ENCODE measurements around the gene TSR3. TPM values are rescaled to one million over a fixed set of nuclear protein-coding genes. Genes with fewer than 3 reads are reported as not detected.

Gene TSR3
- total and polyA plus RNA-seq, 9 donors, result 6.3 to 74.6 (median 40.7) TPM

DNA sequence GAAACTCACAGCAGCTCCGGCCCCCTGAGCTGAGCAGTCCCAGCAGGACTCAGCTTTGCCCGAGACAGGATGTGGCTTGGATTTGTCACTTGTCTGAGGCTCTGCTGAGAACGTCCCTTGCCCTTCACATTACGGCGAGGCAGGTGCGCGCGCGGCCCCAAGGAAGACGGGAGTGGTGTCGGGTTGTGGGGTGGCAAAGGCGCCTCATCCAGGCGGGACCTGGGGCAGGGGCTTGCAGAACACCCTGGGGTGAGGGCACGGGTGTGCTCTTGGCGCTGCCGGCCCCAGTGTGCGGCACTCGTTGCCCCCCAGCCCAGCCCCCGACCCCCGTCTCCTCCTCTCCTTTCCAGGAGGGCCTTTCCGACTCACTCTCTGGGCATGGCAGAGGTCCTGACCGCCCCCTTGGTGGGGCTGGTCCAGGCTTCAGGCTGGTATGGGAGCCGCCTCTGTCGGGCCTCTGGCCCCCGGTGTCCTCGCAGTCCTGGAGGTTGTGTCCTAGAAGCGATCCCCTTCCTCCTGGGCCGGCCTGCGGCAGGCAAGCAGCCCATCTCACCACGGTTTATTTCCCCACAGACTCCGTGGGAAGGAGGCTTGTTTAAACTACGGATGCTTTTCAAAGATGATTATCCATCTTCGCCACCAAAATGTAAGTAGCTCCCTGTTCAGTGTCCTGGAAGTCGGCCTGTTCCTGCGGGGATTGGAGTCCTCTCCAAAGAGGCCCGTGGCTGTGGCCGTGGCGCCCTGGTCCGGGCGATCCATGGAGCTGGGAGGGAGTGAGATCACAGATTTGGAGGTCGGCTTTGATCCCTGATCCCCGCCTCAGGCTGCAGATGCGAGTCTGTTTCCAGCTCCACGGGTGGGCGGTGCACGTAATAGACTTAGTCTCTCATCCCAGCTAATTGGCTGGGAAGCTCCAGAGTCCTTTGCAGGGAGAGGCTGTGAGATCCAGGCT, 36.3 kb downstream of the TSR3 start:
- DNase-seq, result no peak
- H3K27ac ChIP-seq, result no peak overlapping the region
- no peaks in the 10 kb centered on the region for H3K27me3 ChIP-seq
- no peak overlapping the region for H3K4me3 ChIP-seq
- H3K36me3 ChIP-seq, result no peaks in the 10 kb centered on the region
- 78 to 83% (median 79%) methylated on average over 39 to 46 of the region's 46 CpGs for WGBS, 3 donors
- peaks cover 27% of the 10 kb centered on the region for H3K4me1 ChIP-seq (ENCODE audit: insufficient read depth)
- TF ChIP-seq POLR2A (IDR thresholded peaks at IDR 0.05), result no peak
- TF ChIP-seq, protein P1, sequence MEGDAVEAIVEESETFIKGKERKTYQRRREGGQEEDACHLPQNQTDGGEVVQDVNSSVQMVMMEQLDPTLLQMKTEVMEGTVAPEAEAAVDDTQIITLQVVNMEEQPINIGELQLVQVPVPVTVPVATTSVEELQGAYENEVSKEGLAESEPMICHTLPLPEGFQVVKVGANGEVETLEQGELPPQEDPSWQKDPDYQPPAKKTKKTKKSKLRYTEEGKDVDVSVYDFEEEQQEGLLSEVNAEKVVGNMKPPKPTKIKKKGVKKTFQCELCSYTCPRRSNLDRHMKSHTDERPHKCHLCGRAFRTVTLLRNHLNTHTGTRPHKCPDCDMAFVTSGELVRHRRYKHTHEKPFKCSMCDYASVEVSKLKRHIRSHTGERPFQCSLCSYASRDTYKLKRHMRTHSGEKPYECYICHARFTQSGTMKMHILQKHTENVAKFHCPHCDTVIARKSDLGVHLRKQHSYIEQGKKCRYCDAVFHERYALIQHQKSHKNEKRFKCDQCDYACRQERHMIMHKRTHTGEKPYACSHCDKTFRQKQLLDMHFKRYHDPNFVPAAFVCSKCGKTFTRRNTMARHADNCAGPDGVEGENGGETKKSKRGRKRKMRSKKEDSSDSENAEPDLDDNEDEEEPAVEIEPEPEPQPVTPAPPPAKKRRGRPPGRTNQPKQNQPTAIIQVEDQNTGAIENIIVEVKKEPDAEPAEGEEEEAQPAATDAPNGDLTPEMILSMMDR (IDR thresholded peaks at IDR 0.05), result no peak
- TF ChIP-seq EP300 (IDR thresholded peaks at IDR 0.05), result no peak
- intact Hi-C loops (cut with DNase I), result no loop called here
- H3K9me3 ChIP-seq, result no peaks in the 10 kb centered on the region

DNA sequence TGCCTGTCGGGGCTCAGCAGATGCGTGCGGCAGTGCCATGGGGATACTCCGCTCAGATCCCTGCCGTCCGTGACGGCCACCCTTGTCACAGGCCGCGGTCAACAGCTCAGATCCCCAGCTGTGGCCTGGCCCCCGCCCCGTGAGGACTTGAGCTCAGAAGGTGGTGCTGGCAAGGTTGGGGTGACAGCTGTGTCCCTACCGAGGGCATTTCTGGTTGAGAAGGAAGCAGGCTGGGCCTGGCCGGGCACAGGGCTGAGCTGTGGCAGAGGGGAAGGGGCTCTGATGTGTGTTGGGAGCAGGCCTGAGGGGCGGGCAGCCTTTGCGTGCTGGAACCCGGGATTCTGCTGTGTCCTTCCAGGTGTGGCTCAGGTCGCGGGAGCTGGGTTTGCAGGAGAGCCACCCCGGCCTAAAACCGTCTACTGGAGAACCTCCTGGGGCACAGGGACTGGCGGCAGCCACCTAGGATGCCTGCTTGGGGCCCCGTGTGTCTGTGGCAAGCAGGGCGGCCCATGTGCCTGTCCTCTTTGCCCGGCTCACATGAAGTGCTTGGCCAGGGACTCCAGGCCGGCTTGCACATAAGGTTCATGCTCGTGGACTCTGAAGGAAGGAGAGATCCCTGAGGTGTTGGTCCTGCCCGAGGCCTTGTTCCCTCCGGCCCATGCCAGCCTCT, 37.1 kb downstream of the TSR3 start:
- Histone ChIP-seq H3K4me3 (no peak overlapping the region), H3K27me3 (no peaks in the 10 kb centered on the region), H3K27ac (no peak overlapping the region), H3K36me3 (no peaks in the 10 kb centered on the region), H3K9me3 (no peaks in the 10 kb centered on the region), H3K4me1 (ENCODE audit: insufficient read depth) (peaks cover 27% of the 10 kb centered on the region)
- DNase-seq, result no peak
- no peak for TF ChIP-seq POLR2A (IDR thresholded peaks at IDR 0.05)
- TF ChIP-seq, protein P1 (IDR thresholded peaks at IDR 0.05), result no peak
- no peak for TF ChIP-seq EP300 (IDR thresholded peaks at IDR 0.05)
- intact Hi-C loops (cut with DNase I), result no loop called here
- WGBS, 3 donors, result 77 to 81% (median 80%) methylated on average over 28 of the region's 28 CpGs

GRCh38 chr16:1313721-1314369, 37.8 kb downstream of the TSR3 start:
- Histone ChIP-seq H3K36me3 (no peaks in the 10 kb centered on the region), H3K4me1 (ENCODE audit: insufficient read depth) (peaks cover 27% of the 10 kb centered on the region), H3K27ac (no peak overlapping the region), H3K27me3 (no peaks in the 10 kb centered on the region), H3K9me3 (no peaks in the 10 kb centered on the region), H3K4me3 (no peak overlapping the region)
- 79 to 89% (median 82%) methylated on average over 27 to 38 of the region's 38 CpGs for WGBS, 3 donors
- intact Hi-C loops (cut with DNase I), result no loop called here
- no peak for DNase-seq
- no peak for TF ChIP-seq POLR2A (IDR thresholded peaks at IDR 0.05)
- no peak for TF ChIP-seq EP300 (IDR thresholded peaks at IDR 0.05)
- TF ChIP-seq, protein P1 (IDR thresholded peaks at IDR 0.05), result no peak

DNA sequence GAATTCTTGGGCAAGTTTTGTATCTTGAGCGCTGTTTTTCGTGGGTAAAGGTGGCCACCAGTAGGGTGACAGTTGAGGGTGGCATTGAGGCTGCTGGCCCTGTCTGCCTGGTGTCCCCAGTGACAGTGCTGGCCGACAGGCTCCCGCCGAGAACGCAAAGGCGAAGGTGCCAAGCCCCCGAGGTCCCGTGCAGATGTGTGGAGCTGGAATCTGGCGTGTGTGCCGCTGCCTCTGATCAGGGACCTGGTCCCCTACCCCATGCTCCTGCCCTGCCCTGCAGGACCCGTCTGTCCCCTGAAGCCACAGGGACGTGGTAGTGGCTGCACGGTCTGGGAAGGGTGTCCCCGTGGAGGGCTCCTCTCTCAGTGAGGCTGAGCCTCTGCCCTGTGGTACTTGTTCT, 38.8 kb downstream of the TSR3 start:
- H3K27ac ChIP-seq, result no peak overlapping the region
- TF ChIP-seq POLR2A (IDR thresholded peaks at IDR 0.05), result no peak
- TF ChIP-seq, protein P1 (IDR thresholded peaks at IDR 0.05), result no peak
- no peak for TF ChIP-seq EP300 (IDR thresholded peaks at IDR 0.05)
- H3K4me3 ChIP-seq, result no peak overlapping the region
- intact Hi-C loops (cut with DNase I), result no loop called here
- no peaks in the 10 kb centered on the region for H3K36me3 ChIP-seq
- no peaks in the 10 kb centered on the region for H3K27me3 ChIP-seq
- peaks cover 27% of the 10 kb centered on the region for H3K4me1 ChIP-seq (ENCODE audit: insufficient read depth)
- no peak for DNase-seq
- no peaks in the 10 kb centered on the region for H3K9me3 ChIP-seq
- 81 to 87% (median 84%) methylated on average over 15 of the region's 15 CpGs for WGBS, 3 donors

Data from ovary (tissue), 9 donors.